Measurements from ENCODE around the gene KLHL29.

The KLHL29 gene

GRCh38 chr2:23518481-23519333 lies 133.7 kb downstream of the KLHL29 start:
- no peak for DNase-seq

GRCh38 chr2:23519334-23519651 lies 134.3 kb downstream of the KLHL29 start:
- DNase-seq, result no peak

DNA sequence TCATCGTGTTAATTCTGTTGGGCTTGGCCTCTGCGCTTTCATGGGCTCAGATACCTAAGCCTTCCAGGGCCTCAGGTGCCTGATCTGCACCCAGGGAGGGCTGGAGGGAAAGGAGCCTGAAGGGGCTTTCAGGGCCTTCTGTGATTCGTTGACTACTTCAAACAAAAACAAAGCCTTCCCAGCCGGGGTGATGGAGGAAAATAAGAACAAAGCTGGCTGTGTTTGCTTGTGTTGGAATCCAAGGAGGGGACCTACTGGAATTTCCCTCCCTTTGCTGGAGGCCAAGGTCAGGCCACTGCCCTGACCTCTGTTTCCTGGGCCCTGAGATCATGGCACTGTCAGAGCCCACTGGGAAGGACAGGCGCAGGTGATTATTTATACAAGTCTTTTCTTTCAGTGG lies 135.3 kb downstream of the KLHL29 start:
- DNase-seq, result no peak

GRCh38 chr2:23521060-23521459 lies 136.1 kb downstream of the KLHL29 start:
- no peak for DNase-seq

DNA sequence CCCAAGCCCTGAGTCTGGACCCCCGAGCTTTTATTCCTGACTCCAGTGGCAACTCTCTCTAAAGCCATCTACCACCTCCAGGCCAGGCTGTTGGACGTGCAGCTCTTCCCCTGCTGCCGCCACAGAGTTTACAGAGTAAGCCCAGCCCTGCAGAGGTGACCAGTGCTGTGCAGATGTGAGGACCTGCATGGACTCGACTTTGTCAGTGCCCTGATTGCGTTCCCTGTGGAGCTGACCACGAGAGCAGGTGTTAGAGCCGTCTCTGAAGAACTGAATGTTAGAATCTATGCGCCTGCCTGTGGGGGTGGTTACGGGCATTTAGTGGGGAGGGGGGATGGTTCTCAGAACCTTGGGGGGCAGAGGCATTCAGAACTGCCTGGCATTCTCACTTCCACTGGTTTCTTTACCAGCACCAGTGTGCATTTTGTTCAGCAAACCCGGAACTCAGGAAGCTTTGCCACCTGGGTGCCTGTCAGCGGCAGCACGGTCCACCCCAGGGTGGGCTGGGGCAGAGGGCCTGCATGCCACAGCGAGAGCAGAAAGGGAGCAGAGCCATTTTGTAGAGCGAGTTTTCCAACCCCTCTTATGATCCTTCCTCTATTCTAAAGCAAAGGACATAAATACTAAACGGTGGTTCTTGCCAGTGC lies 137.9 kb downstream of the KLHL29 start:
- no peak for DNase-seq

- no peak for DNase-seq
Measured at GRCh38 chr2:23523373-23524260, 138.6 kb downstream of the KLHL29 start.

DNA sequence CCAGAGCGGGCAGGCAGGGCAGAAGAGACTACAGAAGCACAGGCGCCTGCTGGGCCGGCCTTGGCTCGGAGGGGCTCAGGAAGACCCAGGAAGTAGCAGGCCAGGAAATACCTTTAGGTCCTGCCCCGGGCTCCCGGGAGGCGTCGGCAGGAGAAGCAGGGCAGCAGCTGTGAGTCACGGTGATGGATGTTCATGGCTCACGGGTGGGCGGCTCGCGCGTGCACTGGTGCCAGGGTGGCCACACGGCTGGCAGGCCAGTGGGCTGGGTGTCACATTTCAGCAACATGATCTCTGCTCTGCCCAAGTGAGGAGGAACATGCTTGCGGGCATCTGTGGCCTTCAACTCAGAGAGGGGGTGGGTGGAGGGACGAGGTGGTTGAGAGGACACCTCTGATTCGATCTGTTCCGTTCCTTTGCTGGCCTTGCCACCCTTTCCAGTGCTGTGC lies 139.3 kb downstream of the KLHL29 start:
- no peak for DNase-seq

DNA sequence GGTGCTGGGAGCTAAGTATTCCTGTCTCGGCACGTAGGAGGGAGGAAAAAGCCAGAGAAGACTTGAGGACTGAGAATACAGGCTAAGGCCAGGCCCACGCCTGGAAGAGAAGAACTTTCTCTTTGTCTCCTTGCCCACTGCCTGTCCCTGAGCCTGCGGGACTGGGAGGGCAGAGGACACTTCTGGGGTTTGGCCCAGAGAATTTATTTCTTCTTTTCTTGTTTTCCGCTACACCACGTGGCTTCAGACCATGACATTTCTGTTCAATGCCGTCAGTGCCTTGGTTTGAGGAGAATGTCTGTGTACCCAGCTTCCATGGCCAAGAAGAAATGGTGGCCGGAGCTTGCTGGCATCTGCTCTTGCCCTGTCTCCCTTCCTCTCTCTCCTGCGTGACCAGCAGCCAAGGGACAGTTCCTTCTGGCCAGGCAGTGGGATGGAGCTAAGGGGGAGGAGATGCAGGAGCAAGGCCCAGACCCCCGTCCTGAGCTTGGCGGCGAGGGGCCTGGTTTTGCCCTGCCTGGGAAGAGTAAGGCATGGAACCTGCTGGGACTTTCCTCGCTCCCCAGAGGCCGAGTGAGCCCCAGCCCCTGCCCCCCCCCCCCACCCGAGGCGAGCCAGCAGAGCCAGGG lies 140.3 kb downstream of the KLHL29 start:
- DNase-seq, result no peak

GRCh38 chr2:23526114-23526513 lies 141.1 kb downstream of the KLHL29 start:
- no peak for DNase-seq

DNA sequence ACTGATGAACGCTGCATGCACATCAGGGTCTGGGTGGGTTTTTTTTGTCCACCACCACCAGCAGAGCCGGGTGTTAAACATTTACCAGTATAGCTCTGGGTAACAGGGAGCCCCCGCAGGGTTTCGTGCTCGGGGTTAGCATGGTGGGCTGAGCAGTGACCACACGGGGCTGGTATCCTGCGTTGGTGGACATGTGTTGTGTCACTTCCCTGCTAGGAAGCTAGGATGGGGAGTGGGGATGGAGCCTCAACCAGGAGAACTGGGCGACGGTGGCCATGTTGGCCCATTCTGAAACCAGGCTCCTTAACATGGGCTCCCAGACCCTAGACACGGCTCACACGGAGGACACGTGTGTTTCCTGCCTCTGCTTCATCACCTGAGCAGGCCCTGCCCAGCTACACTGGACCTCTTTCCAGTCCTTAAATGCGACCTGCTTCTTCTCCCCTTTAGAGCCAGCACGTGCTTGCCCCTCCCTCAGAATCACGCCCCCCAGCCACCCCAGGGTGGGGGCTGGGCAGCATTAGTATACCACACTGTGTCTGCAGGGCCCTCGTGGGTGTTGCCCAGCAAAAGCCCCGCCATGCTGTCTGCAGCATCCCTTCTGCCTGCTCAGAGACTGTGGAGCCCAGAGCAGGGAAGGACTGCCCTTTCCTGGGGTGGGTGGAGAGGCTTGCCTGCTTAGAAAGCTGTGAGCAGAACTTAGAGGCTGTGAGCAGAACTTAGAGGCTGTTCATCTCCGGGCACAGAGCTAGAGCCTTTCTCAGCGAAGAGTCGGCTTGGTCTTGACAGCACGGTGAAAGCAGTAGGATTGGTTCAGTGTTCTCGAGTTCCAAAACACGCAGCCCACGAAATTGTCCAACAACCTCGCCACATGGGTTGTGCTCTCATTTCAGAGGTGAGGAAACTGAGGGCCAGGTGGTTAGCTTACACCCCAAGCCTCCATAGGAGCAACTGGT lies 142.1 kb downstream of the KLHL29 start:
- DNase-seq, result no peak

DNA sequence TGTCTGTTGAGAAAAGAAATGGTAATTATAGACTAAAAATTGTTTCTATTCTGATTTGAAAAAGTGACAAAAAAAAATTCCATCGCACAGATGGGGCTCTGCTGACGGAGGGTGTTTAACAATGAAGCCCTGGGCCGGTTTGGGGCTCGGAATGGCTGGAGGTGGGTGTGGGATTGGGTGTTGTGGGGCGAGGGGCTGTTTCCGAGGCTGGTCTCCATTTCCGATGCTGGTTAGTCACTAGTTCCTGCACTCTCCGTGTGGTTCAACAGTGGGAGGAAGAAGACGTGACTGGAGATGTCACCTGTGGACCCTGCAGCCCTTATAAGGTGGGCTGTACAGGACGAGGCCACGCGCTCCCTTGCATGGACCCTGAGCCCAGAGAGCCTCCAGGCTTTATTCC lies 143.2 kb downstream of the KLHL29 start:
- DNase-seq, result no peak

GRCh38 chr2:23528690-23529089 lies 143.7 kb downstream of the KLHL29 start:
- DNase-seq, result no peak

GRCh38 chr2:23529659-23530058 lies 144.7 kb downstream of the KLHL29 start:
- no peak for DNase-seq

DNA sequence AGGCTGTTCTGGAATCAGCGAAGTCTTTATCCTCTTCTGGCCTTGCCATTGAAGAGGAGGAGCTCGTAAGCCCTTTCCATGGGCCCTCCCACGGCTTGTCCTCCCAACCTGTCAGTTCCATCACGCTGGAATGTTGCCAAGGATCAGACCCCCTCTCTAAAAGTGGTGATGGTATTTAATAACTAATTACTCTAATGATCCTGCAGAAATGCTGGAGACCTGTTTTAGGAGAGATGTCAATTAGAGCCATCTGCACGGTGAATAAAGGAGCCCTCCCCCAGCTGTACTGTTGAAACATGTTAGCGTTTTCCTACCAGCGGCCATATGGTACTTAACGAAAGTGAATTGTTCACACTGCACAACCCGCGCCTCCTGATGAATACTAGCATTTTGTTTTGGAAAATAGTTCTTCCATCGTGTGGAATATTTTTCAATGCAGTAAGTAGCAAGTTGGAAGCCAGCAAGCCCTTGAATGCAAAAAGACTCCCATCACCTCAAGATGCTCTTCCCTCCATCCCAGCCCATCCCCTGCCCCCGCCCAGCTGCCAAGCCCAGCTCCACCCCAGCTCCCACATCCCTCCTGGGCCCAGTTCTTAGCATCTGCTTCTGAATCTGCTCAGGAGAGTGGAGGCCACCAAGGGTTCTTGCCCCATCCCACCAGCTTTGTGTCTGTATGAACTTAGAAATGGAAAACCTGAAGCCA lies 145.4 kb downstream of the KLHL29 start:
- no peak for DNase-seq

DNA sequence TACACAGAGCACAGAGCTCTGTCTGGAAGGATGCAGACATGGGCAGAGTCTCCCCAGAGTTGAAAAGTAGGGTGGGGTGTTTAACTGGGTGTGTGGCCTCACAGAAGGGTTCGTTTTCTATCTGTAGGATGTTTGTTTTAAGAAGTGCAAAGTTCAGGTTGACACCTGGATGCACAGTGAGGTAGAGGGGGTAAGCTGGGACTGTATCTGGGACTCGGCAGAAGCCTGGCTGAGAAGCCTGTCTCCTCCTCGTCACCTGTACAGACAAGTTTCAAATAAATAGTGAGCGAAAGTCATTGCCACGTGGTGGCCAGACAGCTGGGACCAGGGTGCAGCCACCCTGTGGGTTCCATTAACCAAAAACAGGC lies 145.9 kb downstream of the KLHL29 start:
- DNase-seq, result no peak

DNA sequence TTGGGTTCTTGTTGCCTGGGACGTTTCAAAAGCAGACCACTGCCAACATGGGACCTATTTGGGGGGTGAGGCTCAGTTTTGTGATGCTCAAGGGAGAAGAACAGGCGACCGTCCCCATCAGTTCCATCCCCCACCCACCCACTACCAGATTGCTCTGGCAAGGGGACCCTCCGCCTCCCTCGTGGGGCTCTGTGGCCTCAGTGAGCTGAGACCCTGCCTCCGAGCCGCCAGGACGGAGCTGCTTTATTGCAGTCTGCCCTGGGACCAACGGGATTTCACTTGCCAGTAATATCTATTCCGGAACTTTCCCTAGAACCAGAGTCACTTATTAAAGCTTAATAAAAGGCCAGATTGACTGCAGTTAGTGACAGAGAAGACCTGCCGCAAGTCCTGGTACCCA lies 146.3 kb downstream of the KLHL29 start:
- no peak for DNase-seq

GRCh38 chr2:23531881-23532280 lies 146.9 kb downstream of the KLHL29 start:
- no peak for DNase-seq

DNA sequence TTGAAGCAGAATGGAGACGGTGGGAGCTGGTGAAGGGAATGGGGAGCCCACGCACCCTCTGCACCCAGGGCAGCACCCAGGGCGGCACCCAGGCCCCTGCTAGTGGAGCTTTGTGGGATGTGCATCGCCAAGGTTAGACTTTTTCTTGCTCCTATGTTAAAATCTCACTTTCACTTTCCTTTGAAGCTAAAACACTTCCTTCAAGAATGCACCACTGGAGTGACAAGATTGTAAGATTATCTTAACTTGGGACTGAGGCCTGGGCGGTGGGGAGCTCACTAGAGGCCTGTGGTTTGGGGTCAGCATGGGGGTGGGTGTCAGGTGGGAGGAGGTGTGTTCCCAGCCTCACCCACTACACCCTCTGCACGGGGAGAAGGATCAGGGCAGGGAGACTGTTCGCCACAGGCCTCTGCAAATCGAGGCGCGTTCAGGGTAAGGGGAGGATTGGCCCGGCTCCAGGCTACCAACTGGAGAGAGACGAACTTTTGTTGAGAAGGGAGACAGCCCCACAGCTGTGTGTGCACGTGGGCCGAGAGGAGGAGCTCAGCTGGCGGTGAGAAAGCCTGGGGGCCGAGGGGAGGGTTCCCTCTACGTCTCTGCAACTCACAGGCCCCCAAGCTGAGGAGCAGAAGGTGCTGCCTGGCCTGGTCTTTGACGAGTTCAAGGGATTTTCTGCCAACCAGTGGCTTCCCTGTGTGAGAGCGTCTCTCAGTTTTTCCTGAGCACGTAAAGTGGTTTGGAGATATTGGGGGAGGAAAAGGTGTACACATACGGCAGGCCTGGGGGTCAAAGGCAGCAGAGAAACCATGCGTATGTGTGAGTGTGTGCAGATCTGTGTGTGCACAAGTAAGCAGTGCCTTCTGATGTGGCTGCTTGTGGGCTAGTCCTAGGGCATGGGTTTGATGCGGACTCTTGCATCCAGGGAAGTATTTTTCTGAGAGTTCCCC lies 147.7 kb downstream of the KLHL29 start:
- DNase-seq, result no peak

DNA sequence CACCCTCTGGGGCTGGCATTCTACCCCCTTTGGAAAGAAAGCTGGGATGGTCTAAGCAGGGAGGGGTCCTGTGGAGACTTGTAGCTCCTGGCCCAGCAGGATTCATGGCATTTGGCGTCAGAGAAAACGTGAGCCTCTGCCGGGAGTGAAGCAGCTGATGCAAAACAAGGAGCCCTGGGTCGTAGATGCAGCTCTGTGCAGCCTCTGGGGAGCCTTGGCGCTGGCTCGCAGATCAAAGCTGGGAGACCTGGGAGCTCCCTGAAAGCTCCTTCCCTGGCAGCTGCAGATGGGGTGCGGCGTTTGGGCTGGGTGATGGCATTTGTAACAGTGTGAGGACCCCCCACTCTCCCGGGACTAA lies 148.3 kb downstream of the KLHL29 start:
- DNase-seq, result no peak

DNA sequence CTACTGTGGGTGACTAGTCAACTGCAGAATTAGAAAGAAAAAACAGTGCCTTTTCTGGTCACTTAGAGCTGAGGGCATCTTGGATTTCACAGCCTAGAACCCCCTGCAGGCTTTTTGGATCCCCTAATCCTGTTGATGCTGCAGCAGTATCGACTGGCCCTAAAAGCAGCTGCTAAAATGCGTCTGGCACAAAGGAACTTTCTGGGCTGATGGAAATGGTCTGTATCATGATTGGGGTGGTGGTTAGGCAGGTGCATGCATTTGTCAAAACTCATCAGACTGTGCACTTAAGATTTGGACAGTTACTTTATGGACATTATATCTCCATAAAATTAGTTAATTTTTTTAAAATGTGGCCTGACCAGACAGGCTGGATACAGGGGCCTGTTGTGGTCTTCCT lies 149.8 kb downstream of the KLHL29 start:
- no peak for DNase-seq
